Endothelial cell of umbilical vein (primary cell): ENCODE data around the gene SAP30. TPM values are rescaled to one million over a fixed set of nuclear protein-coding genes. Genes with fewer than 3 reads are reported as not detected.

Source experiments
- BruUV-seq: library from RNA; stranded (reverse); fragments of 400-500 nt; replicated peaks from 2 replicates; lab custom pipeline; 2021; lab: Mats Ljungman, UMichigan
- CTCF ChIA-PET: fragments of 300-600, 350-600 bp; sonication (Branson Sonifier 250); formaldehyde crosslinking; loops from one replicate; lab custom pipeline; 2021; ENCODE audit warnings: antibody characterized with exemption, inconsistent platforms; lab: Charles Lee
- POLR2A ChIA-PET: fragments of 300-600, 350-600 bp; sonication (Branson Sonifier 250); formaldehyde crosslinking; loops from one replicate; lab custom pipeline; 2021; ENCODE audit warnings: antibody characterized with exemption, inconsistent platforms; lab: Charles Lee
- DNase-seq: peaks from one replicate; pipeline ENCODE4 v3.0.0-alpha.2; 2011; ENCODE audit warnings: low read depth, low spot score
- FAIRE-seq: peaks from 2 replicates; lab custom pipeline; 2011; peaks lifted over from hg19 to GRCh38; lab: Jason Lieb, UNC
- H2AFZ ChIP-seq: 2 replicates; pipeline ENCODE4 v1.6.0; 2012; ENCODE audit warnings: low read depth, low read length, control low read depth, inconsistent platforms
- H3K27ac ChIP-seq: 2 replicates; pipeline ENCODE4 v1.5.1; 2011; ENCODE audit warnings: low read depth, mild to moderate bottlenecking, control low read depth, low read length, moderate library complexity; ENCODE audit not compliant: insufficient read depth
- H3K27me3 ChIP-seq, 2 experiments: 2 replicates each; pipeline versions ENCODE4 v1.6.0 to v1.6.1; 2011; ENCODE audit warnings: low read length in 2 of 2, mixed read lengths in 1 of 2; ENCODE audit not compliant: control insufficient read depth in 2 of 2, insufficient read depth in 2 of 2
- H3K36me3 ChIP-seq, 2 experiments: 2 replicates in 1 of 2; 3 replicates in 1 of 2; pipeline ENCODE4 v1.5.1; 2011; ENCODE audit warnings: low read length in 2 of 2, mild to moderate bottlenecking in 1 of 2, moderate library complexity in 1 of 2; ENCODE audit not compliant: control insufficient read depth in 2 of 2, insufficient read depth in 2 of 2; ENCODE audit errors: extremely low read depth in 1 of 2
- H3K4me1 ChIP-seq: 3 replicates; pipeline ENCODE4 v1.5.1; 2011; ENCODE audit warnings: mild to moderate bottlenecking, low read length; ENCODE audit not compliant: control insufficient read depth, insufficient read depth; ENCODE audit errors: extremely low read depth
- H3K4me2 ChIP-seq: 2 replicates; pipeline ENCODE4 v1.6.1; 2011; ENCODE audit warnings: low read length, control low read depth, mixed read lengths; ENCODE audit not compliant: insufficient read depth
- H3K4me3 ChIP-seq, 3 experiments: fragments of 200-600 bp in 1 of 3; sonication (generic), shearing (Covaris generic) in 1 of 3; replicated peaks in 1 of 3; 2 replicates each; pipeline ENCODE4 v1.5.1; 2011 to 2016; ENCODE audit warnings: control low read depth in 3 of 3, low read length in 3 of 3, mild to moderate bottlenecking in 2 of 3, inconsistent platforms in 1 of 3, low read depth in 1 of 3, moderate library complexity in 1 of 3; ENCODE audit not compliant: insufficient read depth in 1 of 3
- H3K79me2 ChIP-seq: 2 replicates; pipeline ENCODE4 v1.6.0; 2012; ENCODE audit warnings: low read length, inconsistent platforms; ENCODE audit not compliant: control insufficient read depth, insufficient read depth
- H3K9ac ChIP-seq: replicated peaks from 2 replicates; pipeline ENCODE3; 2011; ENCODE audit warnings: low read length, control low read depth; ENCODE audit not compliant: insufficient read depth; ENCODE audit errors: extremely low read depth
- H3K9me1 ChIP-seq: replicated peaks from 3 replicates; pipeline ENCODE4 v1.6.0; 2011; ENCODE audit warnings: mild to moderate bottlenecking, low read length; ENCODE audit not compliant: control insufficient read depth, insufficient read depth; ENCODE audit errors: extremely low read depth
- H3K9me3 ChIP-seq: replicated peaks from 2 replicates; pipeline ENCODE4 v1.5.1; 2012; ENCODE audit warnings: low read length, inconsistent platforms; ENCODE audit not compliant: control insufficient read depth, insufficient read depth
- H4K20me1 ChIP-seq: replicated peaks from 2 replicates; pipeline ENCODE3; 2011; ENCODE audit warnings: mild to moderate bottlenecking, low read length; ENCODE audit not compliant: control insufficient read depth, insufficient read depth; ENCODE audit errors: extremely low read depth
- CTCF ChIP-seq, 2 donors: IDR thresholded peaks; 1 replicate in 1 of 2; 2 replicates in 1 of 2; pipeline ENCODE4 v1.5.1; 2011; ENCODE audit warnings: low read length in 2 of 2, mild to moderate bottlenecking in 2 of 2, moderate library complexity in 2 of 2, control low read depth in 1 of 2, inconsistent platforms in 1 of 2, low read depth in 1 of 2; ENCODE audit not compliant: insufficient read depth in 1 of 2; ENCODE audit errors: extremely low read depth in 1 of 2
- EZH2 ChIP-seq: IDR thresholded peaks from 2 replicates; pipeline ENCODE4 v1.6.1; 2012; ENCODE audit warnings: borderline replicate concordance, low read depth, mild to moderate bottlenecking, moderate library complexity, low read length, inconsistent platforms; ENCODE audit not compliant: severe bottlenecking
- FOS ChIP-seq: IDR thresholded peaks from 2 replicates; pipeline ENCODE4 v1.6.1; 2011; ENCODE audit warnings: mild to moderate bottlenecking, low read length, moderate library complexity, borderline replicate concordance; ENCODE audit not compliant: insufficient read depth
- GATA2 ChIP-seq: IDR thresholded peaks from 2 replicates; pipeline ENCODE4 v1.7.0; 2011; ENCODE audit warnings: low read depth, mild to moderate bottlenecking, moderate library complexity, mixed read lengths, low read length; ENCODE audit not compliant: insufficient read length, insufficient read depth
- JUN ChIP-seq: IDR thresholded peaks from 2 replicates; pipeline ENCODE4 v1.6.1; 2011; ENCODE audit warnings: borderline replicate concordance, low read depth; ENCODE audit not compliant: insufficient read length, insufficient read depth
- MAX ChIP-seq: IDR thresholded peaks from 2 replicates; pipeline ENCODE4 v1.6.1; 2011; ENCODE audit not compliant: insufficient read depth, insufficient read length
- MYC ChIP-seq: IDR thresholded peaks from one replicate; pipeline ENCODE4 v1.6.1; 2011; ENCODE audit warnings: mild to moderate bottlenecking, low read depth, low read length
- POLR2A ChIP-seq: IDR thresholded peaks from 2 replicates; pipeline ENCODE4 v1.6.1; 2012; ENCODE audit warnings: low read depth, mild to moderate bottlenecking, control low read depth, low read length
- POLR2AphosphoS5 ChIP-seq: IDR thresholded peaks from 2 replicates; pipeline ENCODE4 v1.6.1; 2012; ENCODE audit warnings: low read depth, mild to moderate bottlenecking, control low read depth, low read length, moderate library complexity; ENCODE audit not compliant: insufficient read depth
- dilution Hi-C: fragments of 300-500 bp; cut with MboI; formaldehyde crosslinking; loops from one replicate; pipeline ENCODE4 v1.15.0; 2019; ENCODE audit warnings: low sequenced_read_pairs; ENCODE audit not compliant: extremely low pct_ligation_motif_present
- intact Hi-C: fragments of 100-400 bp; cut with micrococcal nuclease; formaldehyde crosslinking; loops from one replicate; pipeline ENCODE4 v1.10.0; 2022
- polyA plus RNA-seq, 4 experiments: library from polyadenylated mRNA; depleted of rRNA in 3 of 4; stranded (reverse) in 3 of 4; unstranded in 1 of 4; fragments of >200 nt; gene quantifications; 2 replicates each; pipeline versions ENCODE4 v1.2.1 to v1.2.3, GENCODE V29; 2011 to 2012; ENCODE audit warnings: missing spikeins in 1 of 4
- total RNA-seq: library from RNA; stranded (reverse); gene quantifications from 2 replicates; pipeline ENCODE4 v1.2.3, GENCODE V29; 2021

The SAP30 gene
- total and polyA plus RNA-seq, 2 donors (not counting 3 experiments of a cell fraction or from before 2014, with no cell fraction given): 9.9 to 23.8 TPM

GRCh38 chr4:173386751-173387150 lies 16.0 kb downstream of the SAP30 start:
- dilution Hi-C loops (no loop called here), intact Hi-C loops (no loop called here)
- ChIA-PET CTCF (no interaction called here), POLR2A (no interaction called here)
- BruUV-seq: no TSS peak
- Histone ChIP-seq H3K4me3 (no peak overlapping the region), H4K20me1 (no peaks in the 10 kb centered on the region), H3K4me2 (no peak overlapping the region), H3K79me2 (no peaks in the 10 kb centered on the region), H3K9me3 (no peaks in the 10 kb centered on the region), H3K27me3 (no peaks in the 10 kb centered on the region), H3K27ac (no peak overlapping the region), H3K9me1 (no peaks in the 10 kb centered on the region), H3K36me3 (no peaks in the 10 kb centered on the region), H3K9ac (no peak overlapping the region), H3K4me1 (no peaks in the 10 kb centered on the region), H2AFZ (no peak overlapping the region)
- no peak for DNase-seq
- no peak for FAIRE-seq
- no peak for TF ChIP-seq EZH2
- TF ChIP-seq GATA2: no peak
- no peak for TF ChIP-seq MYC
- TF ChIP-seq CTCF (IDR thresholded peaks at IDR 0.05; ENCODE audit: extremely low read depth in 1 of 2, insufficient read depth in 1 of 2, low read depth in 1 of 2, low read length in 2 of 2): no peak
- TF ChIP-seq POLR2A: no peak
- TF ChIP-seq JUN: no peak
- no peak for TF ChIP-seq FOS
- TF ChIP-seq MAX: no peak
- no peak for TF ChIP-seq POLR2AphosphoS5
